GM19468 (cell line): Measurements from ENCODE around the gene HDAC6.

Source experiments
- ATAC-seq: cut with Tn5 transposase; IDR thresholded peaks from one replicate; pipeline ENCODE4 v1.9.1; 2021; ENCODE audit warnings: mild to moderate bottlenecking, moderate library complexity, moderate number of reproducible peaks; ENCODE audit not compliant: unreplicated experiment; ENCODE audit errors: extremely low read depth

HDAC6 gene

DNA sequence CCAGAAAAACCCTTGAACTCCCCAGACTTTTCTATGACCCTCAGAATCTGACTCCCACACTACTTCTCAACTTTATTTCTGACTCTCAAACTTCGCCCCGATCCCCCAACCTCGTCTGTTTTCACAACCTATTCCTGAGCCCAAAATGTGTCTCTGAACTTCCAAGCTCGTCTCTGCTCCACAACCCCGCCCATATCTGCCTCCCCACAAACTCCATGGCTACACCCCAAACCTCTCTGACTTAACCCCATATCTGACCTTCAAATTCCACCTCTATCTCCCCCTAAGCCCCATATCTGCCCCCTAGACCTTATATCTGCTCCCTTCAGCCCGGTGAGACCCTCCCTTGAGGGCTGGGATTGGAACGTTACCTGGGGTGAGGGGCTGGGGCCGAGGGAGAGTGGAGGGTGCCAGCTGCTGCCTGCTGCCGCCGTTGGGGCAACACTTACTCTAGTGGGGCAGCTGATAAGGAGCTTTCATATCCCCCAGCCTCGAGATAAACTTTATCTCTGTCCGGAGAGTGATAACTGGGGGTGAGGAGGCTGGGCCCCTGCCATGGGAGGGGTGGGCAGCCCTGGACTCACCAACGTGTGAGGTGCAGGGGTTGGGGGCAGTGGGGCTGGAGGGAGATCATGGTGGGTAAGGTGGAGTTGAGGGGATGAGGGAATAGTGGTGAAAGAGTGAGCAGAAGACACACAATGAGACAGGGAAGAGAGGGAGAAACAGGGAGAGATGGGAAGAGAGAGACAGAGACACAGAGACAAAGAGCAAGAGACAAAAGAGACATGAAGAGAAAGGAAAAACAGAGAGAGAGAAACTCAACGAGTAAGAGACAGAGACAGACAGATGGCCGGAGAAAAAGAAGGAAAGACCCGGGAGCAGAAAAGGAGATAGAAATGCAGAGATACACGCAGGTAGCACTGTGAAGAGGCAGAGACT is 14.1 kb upstream of the HDAC6 start:
- no peak for ATAC-seq

DNA sequence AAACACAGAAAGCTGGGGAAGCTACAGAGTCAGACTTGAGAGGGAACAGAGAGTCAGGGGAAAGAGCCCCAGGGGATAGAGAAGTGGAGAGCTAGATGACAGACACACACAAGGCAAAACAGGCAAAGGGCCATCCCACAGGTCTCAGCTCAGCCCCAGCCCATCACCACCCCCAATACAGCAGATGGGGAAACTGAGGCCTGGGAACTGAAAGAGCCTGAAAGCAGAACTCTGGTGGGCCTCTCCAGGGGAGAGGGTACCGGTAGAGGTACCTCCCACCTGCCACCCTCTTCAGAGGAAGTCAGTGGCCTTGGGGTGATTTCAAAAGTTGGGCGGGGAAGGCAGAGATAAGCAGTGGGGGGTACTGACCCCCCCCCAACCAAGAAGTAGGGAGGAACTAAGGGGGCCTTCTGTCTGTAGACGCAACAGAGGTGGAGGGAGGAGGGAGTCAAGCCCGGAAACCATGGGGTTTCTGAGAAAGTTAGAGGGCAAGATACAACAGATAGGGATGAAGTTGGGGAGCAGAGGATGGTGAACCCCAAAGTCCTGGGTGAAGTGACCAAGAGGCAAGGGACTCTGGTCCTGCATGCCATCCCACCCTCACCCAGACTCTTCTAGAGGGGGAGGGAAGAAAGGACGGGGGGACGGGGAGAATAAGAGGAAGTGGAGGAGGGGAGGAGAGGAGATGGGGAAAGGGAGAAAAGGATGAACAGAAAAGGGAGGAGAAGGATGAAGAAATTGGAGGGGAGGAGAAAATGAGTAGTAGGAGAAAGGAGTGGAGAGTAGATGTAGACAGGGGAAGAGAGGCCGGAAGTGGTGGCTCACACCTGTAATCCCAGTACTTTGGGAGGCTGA is 12.3 kb upstream of the HDAC6 start:
- no peak for ATAC-seq

DNA sequence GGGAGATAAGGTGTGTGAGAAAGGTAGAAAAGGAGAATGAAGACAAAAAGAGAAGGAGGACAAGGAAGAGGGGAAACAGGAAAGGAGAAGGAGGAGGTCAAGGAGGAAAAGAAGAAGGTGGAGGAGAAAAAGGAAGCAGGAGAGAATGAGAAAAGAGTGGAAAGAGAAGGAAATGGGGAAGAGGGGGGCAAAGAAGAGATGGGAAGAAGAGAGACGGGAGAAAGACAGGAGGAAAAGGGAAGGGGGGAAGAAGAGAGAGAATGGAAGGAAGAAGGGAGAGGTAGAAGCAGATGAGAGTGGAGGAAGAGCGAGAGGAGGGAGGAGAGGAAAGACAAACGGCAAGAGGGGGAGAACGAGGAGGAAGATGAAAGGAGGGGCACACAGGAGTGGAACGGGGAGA is 11.4 kb upstream of the HDAC6 start:
- ATAC-seq = no peak

DNA sequence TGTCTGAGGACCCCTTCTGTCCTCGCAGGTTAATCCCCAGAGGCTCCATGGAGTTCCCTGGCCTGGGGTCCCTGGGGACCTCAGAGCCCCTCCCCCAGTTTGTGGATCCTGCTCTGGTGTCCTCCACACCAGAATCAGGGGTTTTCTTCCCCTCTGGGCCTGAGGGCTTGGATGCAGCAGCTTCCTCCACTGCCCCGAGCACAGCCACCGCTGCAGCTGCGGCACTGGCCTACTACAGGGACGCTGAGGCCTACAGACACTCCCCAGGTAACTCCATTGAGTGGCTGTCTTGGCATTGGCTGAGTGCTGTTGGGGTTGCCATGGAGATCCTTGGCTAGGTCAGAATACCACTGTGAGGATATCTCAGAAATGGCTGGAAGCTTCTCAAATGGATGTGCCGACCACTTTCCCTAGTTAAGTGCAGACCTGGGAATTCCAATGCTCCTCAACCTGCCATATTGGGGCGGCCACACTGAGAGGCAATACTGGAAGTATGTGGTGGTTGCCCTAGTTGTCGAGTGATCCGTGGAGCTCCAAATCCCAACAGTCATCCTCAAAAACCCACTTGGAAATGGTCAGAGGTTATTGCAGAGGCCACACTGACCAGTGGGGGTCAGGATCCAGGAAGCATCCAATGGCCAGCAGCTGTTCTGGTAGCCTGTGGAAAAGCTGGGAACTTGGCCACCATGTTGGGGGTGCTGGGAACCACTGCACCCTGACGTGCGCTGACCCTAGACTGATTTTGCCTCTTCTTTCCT is 10.6 kb upstream of the HDAC6 start:
- no peak for ATAC-seq

- ATAC-seq = no peak
Observed at GRCh38 chrX:48792219-48792618, 9.6 kb upstream of the HDAC6 start.

GRCh38 chrX:48793935-48794334 is 7.9 kb upstream of the HDAC6 start:
- ATAC-seq = no peak

DNA sequence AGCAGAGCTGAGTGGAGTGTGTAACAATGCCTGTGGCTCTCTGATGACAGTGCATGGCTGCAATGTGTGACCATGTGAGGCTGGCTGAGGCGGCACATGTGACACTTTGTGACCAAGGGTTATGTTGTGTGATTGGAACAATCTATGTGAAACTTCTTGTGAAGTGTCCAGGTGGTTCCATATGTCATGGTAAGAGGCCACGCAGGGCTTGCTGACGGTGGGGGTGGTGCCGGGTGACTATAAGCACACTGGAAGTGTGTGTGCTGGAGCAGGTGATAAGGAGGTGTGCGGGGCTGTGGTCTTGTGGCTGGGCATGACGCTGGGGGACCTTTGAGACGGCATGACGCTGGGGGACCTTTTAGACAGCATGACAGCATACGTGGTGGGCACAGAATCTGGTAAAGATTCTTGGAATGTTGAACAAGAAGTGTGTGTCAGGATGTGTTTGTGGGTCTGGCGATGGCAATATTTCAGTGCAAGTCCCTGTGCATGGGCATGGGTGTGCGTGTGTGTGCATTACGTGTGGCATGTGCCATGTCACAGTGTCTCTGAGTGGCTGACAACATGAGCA is 7.4 kb upstream of the HDAC6 start:
- no peak for ATAC-seq

GRCh38 chrX:48794911-48795515 is 6.9 kb upstream of the HDAC6 start:
- no peak for ATAC-seq

DNA sequence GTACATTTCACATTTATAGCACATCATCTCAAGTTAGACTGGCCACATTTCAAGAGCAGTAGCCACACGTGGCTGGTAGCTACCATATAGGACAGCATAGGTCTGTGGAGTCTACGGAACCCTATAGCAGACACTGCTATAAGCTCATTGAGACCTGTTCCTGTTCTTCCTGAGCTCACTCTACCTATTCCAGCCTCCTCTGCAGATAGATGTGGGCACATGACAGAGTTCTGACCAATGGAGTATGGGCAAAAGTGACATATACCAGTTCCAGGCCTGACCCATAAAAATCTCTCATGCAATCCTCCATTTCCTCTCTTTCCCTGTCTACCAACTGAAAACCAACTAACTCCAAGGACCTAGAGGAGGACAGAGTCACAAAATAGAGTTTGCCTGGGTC is 3.5 kb upstream of the HDAC6 start:
- ATAC-seq = no peak

GRCh38 chrX:48800574-48801279 is 1.1 kb upstream of the HDAC6 start:
- no peak for ATAC-seq

DNA sequence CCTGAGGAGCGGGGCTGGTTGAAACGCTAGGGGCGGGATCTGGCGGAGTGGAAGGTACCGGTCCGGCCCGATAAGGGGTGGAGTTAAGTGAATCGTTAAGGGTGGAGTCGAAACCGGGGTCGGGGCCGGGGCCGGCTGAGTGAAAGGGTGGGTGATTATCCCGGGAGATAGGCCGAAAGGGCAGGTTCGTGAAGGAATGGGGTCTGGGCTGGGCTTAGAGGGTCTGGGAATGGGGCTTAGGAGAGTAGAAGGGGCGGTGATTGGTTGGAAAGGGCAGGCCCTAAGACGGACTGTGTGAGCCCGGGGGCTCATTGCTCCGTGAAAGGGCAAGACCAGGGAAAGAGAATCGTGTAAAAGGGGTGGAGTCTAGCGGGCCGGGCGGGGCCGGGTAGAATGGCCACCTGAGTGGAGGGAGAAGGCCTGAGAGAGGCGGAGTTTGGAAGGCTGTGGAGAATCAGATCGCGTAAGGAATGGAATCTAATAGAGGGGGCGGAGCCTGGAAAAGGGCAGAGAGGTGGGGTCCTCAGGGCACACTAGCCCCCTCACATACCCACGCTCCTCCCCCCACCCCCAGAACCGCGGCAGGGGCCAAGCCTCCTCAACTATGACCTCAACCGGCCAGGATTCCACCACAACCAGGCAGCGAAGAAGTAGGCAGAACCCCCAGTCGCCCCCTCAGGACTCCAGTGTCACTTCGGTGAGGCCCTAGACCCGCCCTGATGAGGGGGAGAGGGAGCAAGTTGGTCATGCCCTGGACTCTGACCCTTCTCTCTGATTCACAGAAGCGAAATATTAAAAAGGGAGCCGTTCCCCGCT is 430 bp downstream of the HDAC6 start:
- peak; percentile 14 for ATAC-seq

DNA sequence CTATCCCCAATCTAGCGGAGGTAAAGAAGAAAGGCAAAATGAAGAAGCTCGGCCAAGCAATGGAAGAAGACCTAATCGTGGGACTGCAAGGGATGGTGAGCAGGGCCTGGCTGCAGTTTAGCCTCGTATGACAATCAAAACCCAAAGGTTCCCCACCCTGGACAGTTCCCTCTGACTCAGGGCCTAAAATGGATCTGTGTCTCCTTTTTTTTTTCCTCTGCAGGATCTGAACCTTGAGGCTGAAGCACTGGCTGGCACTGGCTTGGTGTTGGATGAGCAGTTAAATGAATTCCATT is 986 bp downstream of the HDAC6 start:
- no peak for ATAC-seq

DNA sequence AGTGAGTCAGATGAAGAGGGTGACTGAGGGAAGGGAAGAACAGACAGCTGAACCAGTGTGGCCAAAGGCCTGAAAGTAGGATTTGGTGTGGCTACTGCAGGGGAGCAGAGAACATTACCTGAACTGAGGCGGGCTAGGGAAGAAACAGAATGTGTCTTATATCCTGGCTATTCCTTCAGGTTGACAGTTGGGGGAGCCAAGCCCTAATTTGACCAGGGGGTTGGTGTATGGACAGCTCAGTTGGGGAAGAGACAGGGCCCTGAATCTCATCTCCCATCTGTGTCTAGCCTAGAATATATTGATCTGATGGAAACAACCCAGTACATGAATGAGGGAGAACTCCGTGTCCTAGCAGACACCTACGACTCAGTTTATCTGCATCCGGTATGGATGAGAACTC is 4.2 kb downstream of the HDAC6 start:
- no peak for ATAC-seq

DNA sequence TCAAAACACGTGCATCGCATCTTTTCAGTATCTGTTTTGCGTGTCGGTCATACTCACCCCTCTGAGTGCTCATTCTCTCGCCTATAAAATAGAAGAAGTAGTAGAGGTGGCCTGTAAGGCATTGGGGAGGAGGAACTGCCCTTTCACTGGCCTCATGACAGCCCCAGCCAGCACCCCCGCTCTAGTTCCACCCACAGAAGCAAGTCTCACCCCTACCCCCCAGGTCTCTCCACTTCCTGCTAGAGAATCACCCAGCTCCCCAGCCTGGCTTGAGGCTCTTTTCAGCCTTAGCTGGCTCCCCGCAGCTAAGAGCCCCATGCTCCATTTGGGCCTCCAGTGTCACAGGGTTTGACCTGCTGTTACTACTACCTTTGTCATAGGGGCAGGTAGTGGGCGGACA is 11.8 kb downstream of the HDAC6 start:
- no peak for ATAC-seq

DNA sequence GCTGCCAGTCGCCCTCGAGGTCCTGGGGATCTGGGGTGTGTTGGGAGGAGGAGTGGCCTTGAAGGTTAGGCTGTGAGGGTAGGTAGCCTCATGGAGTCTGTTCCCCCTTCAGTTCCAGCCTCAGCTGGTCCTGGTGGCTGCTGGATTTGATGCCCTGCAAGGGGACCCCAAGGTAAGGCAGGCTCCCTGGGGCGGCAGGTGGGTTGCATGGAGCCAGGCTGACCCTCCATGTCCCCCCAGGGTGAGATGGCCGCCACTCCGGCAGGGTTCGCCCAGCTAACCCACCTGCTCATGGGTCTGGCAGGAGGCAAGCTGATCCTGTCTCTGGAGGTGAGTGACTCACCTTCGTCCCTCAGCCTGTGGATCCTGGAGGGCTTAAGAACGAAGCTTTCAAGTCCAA is 12.9 kb downstream of the HDAC6 start:
- ATAC-seq = no peak

GRCh38 chrX:48815266-48815665 is 13.4 kb downstream of the HDAC6 start:
- ATAC-seq = no peak

GRCh38 chrX:48816014-48816810 is 14.3 kb downstream of the HDAC6 start:
- no peak for ATAC-seq

DNA sequence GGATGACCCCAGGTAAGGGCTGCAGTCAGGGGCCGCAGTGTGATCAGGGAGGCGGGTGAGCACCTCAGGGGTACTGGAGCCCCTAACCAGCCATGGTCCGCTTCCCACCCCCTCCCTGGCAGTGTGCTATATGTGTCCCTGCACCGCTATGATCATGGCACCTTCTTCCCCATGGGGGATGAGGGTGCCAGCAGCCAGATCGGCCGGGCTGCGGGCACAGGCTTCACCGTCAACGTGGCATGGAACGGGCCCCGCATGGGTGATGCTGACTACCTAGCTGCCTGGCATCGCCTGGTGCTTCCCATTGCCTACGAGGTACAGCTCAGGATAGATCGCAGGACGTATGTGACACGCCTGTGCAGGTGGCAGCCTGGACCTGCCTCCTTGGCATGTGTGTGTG is 16.2 kb downstream of the HDAC6 start:
- ATAC-seq = no peak
